Cardiac fibroblast (primary cell): ENCODE results near the gene PTPRN2.

Experiments used
- DNase-seq, 2 donors: peaks; one replicate each; pipeline versions ENCODE4 v3.0.0 to v3.0.0-alpha.2; 2010; ENCODE audit warnings: low read depth in 2 of 2
- H3K4me3 ChIP-seq, 2 donors: replicated peaks in 1 of 2; 1 replicate in 1 of 2; 2 replicates in 1 of 2; pipeline ENCODE4 v1.5.1; 2011; ENCODE audit warnings: low read depth in 2 of 2, low read length in 2 of 2, mild to moderate bottlenecking in 2 of 2, moderate library complexity in 1 of 2
- TF ChIP-seq, protein P1 (sequence below): IDR thresholded peaks from one replicate; pipeline ENCODE4 v1.5.1; 2011; ENCODE audit warnings: low read depth, mild to moderate bottlenecking, low read length, inconsistent platforms

PTPRN2 gene

GRCh38 chr7:158174947-158175346, 412.7 kb downstream of the PTPRN2 start:
- DNase-seq: no peak

GRCh38 chr7:158167373-158167772, 420.2 kb downstream of the PTPRN2 start:
- no peak overlapping the region for H3K4me3 ChIP-seq
- TF ChIP-seq, protein P1, sequence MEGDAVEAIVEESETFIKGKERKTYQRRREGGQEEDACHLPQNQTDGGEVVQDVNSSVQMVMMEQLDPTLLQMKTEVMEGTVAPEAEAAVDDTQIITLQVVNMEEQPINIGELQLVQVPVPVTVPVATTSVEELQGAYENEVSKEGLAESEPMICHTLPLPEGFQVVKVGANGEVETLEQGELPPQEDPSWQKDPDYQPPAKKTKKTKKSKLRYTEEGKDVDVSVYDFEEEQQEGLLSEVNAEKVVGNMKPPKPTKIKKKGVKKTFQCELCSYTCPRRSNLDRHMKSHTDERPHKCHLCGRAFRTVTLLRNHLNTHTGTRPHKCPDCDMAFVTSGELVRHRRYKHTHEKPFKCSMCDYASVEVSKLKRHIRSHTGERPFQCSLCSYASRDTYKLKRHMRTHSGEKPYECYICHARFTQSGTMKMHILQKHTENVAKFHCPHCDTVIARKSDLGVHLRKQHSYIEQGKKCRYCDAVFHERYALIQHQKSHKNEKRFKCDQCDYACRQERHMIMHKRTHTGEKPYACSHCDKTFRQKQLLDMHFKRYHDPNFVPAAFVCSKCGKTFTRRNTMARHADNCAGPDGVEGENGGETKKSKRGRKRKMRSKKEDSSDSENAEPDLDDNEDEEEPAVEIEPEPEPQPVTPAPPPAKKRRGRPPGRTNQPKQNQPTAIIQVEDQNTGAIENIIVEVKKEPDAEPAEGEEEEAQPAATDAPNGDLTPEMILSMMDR: no peak
- no peak for DNase-seq

More at GRCh38 chr7:158174947-158175346, 412.7 kb downstream of the PTPRN2 start:
- TF ChIP-seq, protein P1: no peak
- no peak overlapping the region for H3K4me3 ChIP-seq

DNA sequence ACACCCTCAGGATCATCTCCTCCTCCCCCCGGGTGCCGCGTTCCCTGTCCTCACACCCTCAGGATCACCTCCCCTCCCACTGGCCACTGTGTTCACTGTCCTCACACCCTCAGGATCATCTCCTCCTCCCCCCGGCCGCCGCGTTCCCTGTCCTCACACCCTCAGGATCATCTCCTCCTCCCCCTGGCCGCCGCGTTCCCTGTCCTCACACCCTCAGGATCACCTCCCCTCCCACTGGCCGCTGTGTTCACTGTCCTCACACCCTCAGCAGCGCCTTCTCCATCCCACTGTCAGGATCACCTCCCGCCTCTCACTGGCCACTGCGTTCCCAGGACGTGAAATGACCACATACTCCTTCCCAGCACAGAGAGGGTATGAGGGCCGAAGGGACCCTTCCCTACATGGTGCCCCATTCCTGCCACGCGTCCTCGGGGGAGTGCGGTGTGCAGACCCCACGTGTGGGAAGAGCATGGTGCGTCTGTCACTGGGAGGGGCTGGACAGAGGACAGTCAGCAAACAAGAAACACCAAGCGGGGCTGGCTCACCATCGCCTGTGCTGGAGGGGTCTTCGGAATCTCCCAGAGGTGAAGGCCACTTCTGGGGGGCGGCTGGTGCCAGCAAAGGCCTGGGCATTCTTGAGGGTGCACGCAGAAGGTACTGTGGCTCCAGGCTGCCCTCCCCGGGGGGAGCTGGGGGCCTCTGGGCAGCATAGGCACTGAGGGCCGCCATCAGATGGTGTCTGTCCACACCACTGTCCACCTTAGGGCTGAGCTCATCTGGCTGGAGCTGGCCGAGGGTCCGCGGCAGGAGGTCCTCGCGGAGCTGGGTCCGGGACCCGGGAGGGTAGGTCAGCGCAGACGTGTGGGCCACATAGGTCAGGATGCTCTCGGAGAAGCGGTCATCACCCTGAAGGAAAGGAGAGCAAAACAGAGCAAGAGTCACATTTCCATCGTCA, 421.0 kb downstream of the PTPRN2 start:
- H3K4me3 ChIP-seq: no peak overlapping the region
- no peak for DNase-seq
- TF ChIP-seq, protein P1: no peak

- TF ChIP-seq, protein P1: no peak
- no peak for DNase-seq
- H3K4me3 ChIP-seq: no peak overlapping the region
Observed at GRCh38 chr7:158165711-158166110, 421.9 kb downstream of the PTPRN2 start.

- no peak overlapping the region for H3K4me3 ChIP-seq
- no peak for DNase-seq
- TF ChIP-seq, protein P1: no peak
Observed at GRCh38 chr7:158164101-158165095, 423.2 kb downstream of the PTPRN2 start.

DNA sequence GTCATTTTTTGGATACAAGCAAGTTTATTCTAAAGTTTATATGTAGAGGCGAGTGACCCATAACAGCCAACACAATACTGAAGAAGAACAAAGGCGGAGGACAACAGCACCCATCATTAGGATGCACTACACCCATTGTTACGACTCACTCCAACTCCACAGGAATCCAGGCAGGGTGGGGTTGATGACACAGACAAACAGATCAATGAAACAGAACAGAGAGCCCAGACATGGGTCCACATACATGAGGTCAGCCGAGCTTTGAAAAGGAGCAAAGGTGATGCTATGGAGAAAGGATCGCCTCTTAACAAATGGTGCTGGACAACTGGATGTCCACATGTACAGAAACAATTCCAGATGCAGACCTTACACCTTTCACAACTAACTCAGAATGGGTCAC, 426.4 kb downstream of the PTPRN2 start:
- no peak for DNase-seq
- TF ChIP-seq, protein P1: no peak
- no peak overlapping the region for H3K4me3 ChIP-seq
